Measurements from ENCODE around the gene TMEM178A.

Gene TMEM178A

DNA sequence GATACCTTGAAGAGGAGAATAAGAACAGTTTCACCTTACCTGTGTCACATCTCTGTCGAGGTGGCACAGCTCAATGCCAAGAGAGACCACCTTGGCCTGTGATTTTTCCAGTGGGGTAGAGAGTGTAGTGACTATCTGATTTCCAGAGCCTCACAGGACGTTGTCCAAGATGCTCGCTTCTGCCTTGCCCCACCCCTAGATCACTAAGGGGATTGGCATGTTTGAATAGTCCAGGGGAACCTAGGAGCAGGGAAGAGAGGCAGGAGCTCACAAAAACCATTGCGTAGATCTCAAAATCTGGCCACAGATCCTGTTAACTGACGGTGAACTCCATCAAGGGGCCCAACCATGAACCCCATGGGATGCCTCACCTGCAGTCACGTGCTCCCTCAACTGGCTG is 24.2 kb downstream of the TMEM178A start:
- Histone ChIP-seq H3K36me3 (ENCODE audit: control insufficient read depth, low read length) (no peaks in the 10 kb centered on the region), H4K20me1 (ENCODE audit: control insufficient read depth, insufficient read depth, low read depth, low read length) (no peaks in the 10 kb centered on the region), H3K79me2 (ENCODE audit: control insufficient read depth, low read length) (no peaks in the 10 kb centered on the region), H3F3A (ENCODE audit: control insufficient read depth, insufficient read depth) (no peaks in the 10 kb centered on the region), H3K27ac (ENCODE audit: low read depth, low read length) (no peak overlapping the region), H3K4me2 (ENCODE audit: low read length) (no peak overlapping the region), H3K9me2 (replicated peaks; ENCODE audit: control insufficient read depth, low read length) (no peaks in the 10 kb centered on the region), H3K27me3 (ENCODE audit: control insufficient read depth, low read length) (no peaks in the 10 kb centered on the region), H3K4me1 (ENCODE audit: control insufficient read depth, low read length) (no peaks in the 10 kb centered on the region), H3K4me3 (ENCODE audit: low read length) (no peak overlapping the region), H3K9me3 (ENCODE audit: control insufficient read depth, insufficient read depth, low read length) (no peaks in the 10 kb centered on the region)
- TF ChIP-seq EZH2phosphoT487 (IDR thresholded peaks at IDR 0.05; ENCODE audit: borderline replicate concordance, low read length), result no peak
- TF ChIP-seq, protein P1, sequence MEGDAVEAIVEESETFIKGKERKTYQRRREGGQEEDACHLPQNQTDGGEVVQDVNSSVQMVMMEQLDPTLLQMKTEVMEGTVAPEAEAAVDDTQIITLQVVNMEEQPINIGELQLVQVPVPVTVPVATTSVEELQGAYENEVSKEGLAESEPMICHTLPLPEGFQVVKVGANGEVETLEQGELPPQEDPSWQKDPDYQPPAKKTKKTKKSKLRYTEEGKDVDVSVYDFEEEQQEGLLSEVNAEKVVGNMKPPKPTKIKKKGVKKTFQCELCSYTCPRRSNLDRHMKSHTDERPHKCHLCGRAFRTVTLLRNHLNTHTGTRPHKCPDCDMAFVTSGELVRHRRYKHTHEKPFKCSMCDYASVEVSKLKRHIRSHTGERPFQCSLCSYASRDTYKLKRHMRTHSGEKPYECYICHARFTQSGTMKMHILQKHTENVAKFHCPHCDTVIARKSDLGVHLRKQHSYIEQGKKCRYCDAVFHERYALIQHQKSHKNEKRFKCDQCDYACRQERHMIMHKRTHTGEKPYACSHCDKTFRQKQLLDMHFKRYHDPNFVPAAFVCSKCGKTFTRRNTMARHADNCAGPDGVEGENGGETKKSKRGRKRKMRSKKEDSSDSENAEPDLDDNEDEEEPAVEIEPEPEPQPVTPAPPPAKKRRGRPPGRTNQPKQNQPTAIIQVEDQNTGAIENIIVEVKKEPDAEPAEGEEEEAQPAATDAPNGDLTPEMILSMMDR (IDR thresholded peaks at IDR 0.05; ENCODE audit: low read depth, low read length, poor library complexity, severe bottlenecking), result no peak

DNA sequence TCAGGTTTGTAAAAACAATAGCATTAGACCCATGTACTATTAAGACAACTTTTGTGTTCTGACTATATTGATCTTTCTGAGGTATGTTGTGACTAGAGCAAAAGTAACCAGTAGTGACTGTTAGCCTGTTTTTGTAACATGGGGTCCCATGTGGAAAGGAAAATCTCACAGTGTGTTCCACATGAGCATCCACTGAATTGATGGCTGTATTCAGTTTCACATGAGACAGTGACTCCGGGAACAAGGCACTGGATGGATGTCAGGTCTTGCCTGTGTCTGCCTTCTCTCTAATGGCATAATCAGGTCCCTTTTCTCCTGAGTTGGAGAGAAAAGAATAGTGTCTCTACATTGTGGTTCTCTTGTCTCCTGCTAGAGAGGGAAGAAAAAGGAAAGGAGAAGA is 27.5 kb downstream of the TMEM178A start:
- Histone ChIP-seq H3K4me2 (ENCODE audit: low read length) (no peak overlapping the region), H3K9me3 (ENCODE audit: control insufficient read depth, insufficient read depth, low read length) (no peaks in the 10 kb centered on the region)

DNA sequence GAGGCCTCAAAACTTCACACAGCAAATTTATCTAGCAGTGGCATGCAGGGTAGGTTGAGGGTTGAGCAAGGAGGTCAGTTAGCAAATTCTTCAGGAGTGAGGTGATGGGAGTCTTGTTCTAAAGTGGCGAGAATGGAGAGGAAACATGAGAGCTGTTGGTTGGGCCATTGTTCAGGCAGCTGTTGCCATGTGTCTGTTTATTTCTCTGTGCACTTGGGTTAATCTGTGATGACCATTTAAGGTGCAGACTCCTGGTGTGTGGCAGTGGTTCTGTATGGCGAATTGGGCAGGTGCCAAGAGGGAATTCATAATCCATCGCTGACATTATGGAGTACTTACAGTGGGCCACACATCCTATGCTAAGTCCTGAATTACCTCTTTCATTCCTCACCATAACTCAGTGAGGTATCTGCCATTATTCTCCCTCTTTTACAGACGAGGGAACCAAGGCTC is 30.4 kb downstream of the TMEM178A start:
- Histone ChIP-seq H3K9me2 (replicated peaks; ENCODE audit: control insufficient read depth, low read length) (no peaks in the 10 kb centered on the region), H3K4me2 (ENCODE audit: low read length) (no peak overlapping the region), H3K27ac (ENCODE audit: low read depth, low read length) (no peak overlapping the region)

More for the DNA sequence above, 27.5 kb downstream of the TMEM178A start:
- H3K4me3 ChIP-seq (ENCODE audit: low read length), result no peak overlapping the region
- no peaks in the 10 kb centered on the region for H3F3A ChIP-seq (ENCODE audit: control insufficient read depth, insufficient read depth)
- no peaks in the 10 kb centered on the region for H4K20me1 ChIP-seq (ENCODE audit: control insufficient read depth, insufficient read depth, low read depth, low read length)
- no peak overlapping the region for H3K27ac ChIP-seq (ENCODE audit: low read depth, low read length)
- H3K79me2 ChIP-seq (ENCODE audit: control insufficient read depth, low read length), result no peaks in the 10 kb centered on the region
- no peaks in the 10 kb centered on the region for H3K4me1 ChIP-seq (ENCODE audit: control insufficient read depth, low read length)
- TF ChIP-seq EZH2phosphoT487 (IDR thresholded peaks at IDR 0.05; ENCODE audit: borderline replicate concordance, low read length), result no peak
- TF ChIP-seq, protein P1 (IDR thresholded peaks at IDR 0.05; ENCODE audit: low read depth, low read length, poor library complexity, severe bottlenecking), result no peak
- no peaks in the 10 kb centered on the region for H3K9me2 ChIP-seq (replicated peaks; ENCODE audit: control insufficient read depth, low read length)
- H3K36me3 ChIP-seq (ENCODE audit: control insufficient read depth, low read length), result no peaks in the 10 kb centered on the region
- H3K27me3 ChIP-seq (ENCODE audit: control insufficient read depth, low read length), result no peaks in the 10 kb centered on the region; the same call in 1 of the 2 replicates

More for the DNA sequence above, 30.4 kb downstream of the TMEM178A start:
- no peak overlapping the region for H3K4me3 ChIP-seq (ENCODE audit: low read length)
- H3K27me3 ChIP-seq (ENCODE audit: control insufficient read depth, low read length), result no peaks in the 10 kb centered on the region; the same call in 1 of the 2 replicates
- 0 out of 2 replicates have a peak, but pooled peaks cover under 1% of the 10 kb centered on the region for H3K9me3 ChIP-seq (ENCODE audit: control insufficient read depth, insufficient read depth, low read length)
- H3K36me3 ChIP-seq (ENCODE audit: control insufficient read depth, low read length), result no peaks in the 10 kb centered on the region
- no peaks in the 10 kb centered on the region for H3F3A ChIP-seq (ENCODE audit: control insufficient read depth, insufficient read depth)
- no peak for TF ChIP-seq EZH2phosphoT487 (IDR thresholded peaks at IDR 0.05; ENCODE audit: borderline replicate concordance, low read length)
- TF ChIP-seq, protein P1 (IDR thresholded peaks at IDR 0.05; ENCODE audit: low read depth, low read length, poor library complexity, severe bottlenecking), result no peak
- no peaks in the 10 kb centered on the region for H3K4me1 ChIP-seq (ENCODE audit: control insufficient read depth, low read length)
- no peaks in the 10 kb centered on the region for H4K20me1 ChIP-seq (ENCODE audit: control insufficient read depth, insufficient read depth, low read depth, low read length)
- H3K79me2 ChIP-seq (ENCODE audit: control insufficient read depth, low read length), result no peaks in the 10 kb centered on the region
